HG03097 (cell line): ENCODE results near the gene ID2.

Experiments
- ATAC-seq: cut with Tn5 transposase; IDR thresholded peaks from one replicate; pipeline ENCODE4 v1.9.1; 2021; ENCODE audit not compliant: unreplicated experiment, low FRiP score

The ID2 gene

GRCh38 chr2:8682719-8683667, 1.1 kb downstream of the ID2 start:
- no peak for ATAC-seq

DNA sequence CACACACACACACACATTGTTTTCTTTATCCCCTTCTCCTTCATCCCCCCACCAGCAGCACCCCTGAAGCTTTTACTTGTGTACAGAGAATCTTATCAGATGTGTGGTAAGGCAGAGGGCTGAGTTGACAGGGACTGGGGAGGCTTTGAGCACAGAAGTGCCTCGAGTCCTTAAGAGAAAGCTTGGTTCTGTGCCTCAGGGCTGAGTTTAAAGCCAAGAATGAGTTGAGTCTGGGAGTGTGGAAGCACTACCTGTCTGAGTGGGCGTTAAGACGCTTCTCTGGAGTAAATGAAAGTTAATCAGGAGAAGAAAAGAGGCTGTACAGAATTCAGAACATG, 2.7 kb downstream of the ID2 start:
- no peak for ATAC-seq

- ATAC-seq: no peak
Measured at GRCh38 chr2:8684878-8685696, 3.2 kb downstream of the ID2 start.

- ATAC-seq: peak; percentile 27
Measured at GRCh38 chr2:8685697-8686358, 4.0 kb downstream of the ID2 start.

DNA sequence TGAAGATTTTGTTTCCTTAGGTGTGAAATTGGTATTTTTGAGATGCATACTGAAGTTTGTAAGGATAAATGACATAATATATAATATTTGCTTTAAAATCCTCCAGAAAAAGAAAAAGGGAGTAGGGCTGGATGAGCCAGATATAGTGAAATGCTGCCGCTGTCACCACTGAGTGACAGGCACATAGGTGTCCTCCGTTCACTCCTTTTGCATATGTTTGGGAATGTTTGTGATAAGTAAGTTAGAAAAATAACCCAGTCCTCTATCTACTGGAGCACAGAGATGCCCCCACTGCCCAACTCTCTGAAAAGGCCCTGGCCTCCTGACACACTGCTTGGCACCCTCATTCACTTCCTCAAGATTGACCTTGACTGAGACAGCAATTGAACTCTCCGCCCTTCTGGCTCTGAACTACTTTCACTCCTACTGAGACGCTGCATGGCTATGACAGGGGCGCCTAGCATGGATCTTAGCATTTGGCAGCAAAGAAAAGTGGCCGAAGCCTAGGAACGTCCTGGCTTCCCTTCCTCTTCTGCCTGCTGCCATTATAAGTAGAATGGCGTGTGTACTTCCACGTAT, 10.1 kb downstream of the ID2 start:
- ATAC-seq: no peak

GRCh38 chr2:8692783-8693156, 10.9 kb downstream of the ID2 start:
- ATAC-seq: no peak

DNA sequence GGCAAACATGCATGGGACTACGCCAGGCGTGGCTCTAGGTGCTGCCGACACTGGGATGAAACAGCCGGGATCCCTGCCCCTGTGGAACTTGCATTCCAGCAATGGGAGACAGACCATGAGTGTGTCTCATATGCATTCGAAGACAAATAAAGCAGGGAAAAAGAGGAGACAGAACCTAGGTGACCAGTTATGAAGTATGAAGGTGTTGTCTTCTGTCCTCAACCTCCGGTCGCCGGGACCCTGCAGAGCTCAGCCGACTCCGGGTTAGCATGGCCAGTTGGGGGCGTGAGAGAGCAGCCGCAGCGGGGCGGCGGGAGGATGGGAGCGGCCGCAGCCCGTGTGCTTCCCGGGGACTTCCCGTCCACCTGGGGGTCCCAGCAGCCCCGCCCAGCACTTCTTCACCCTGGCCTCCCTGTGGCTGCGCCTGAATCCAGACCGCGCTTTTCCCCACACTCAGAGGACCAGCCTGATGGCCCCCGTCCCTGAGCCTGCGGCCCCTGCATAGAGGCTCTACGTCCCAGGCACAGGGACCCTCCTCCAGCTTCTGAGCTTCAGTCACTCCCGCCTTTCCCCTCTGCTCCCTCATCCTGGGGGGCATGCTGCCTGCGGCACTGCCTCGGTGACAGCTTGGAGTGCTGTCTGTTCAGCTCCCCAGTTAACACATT, 11.4 kb downstream of the ID2 start:
- no peak for ATAC-seq

- no peak for ATAC-seq
Measured at GRCh38 chr2:8694737-8695136, 12.9 kb downstream of the ID2 start.

DNA sequence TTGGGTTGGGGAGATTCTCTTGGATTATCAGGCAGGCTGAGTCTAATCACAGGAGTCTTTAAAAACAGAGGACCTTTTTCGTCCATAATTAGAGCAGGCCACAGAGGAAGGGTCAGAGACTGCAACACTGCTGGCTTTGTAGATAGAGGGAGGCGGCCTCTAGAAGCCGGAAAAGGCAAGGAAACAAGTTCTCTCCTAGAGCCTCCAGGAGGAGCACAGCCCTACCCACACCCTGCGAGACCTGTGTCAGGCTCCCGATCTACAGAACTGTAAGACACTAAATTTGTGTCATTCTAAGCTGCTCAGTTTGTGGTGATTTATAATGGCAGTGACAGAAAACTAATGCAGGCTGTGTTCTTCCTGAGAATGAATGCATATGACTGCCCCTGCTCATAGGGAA, 15.3 kb downstream of the ID2 start:
- no peak for ATAC-seq

DNA sequence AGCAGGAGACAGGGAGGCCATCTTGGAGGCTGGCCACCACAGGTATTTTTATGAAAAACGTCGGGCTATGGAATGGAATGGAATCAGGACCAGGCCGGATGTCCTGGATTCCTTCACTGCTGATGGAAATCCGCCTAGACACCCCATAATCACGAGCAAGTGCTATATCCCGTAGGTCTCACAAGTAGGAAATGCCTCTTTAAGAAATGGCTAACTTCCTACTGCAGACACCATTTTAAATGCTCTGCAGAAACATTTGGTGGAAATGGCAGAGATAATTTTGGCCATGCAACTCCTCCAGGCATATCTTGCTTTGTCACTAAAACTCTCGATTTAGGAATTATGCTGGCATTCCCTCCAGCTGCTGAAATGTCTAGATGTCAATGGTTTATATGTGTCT, 18.0 kb downstream of the ID2 start:
- no peak for ATAC-seq

DNA sequence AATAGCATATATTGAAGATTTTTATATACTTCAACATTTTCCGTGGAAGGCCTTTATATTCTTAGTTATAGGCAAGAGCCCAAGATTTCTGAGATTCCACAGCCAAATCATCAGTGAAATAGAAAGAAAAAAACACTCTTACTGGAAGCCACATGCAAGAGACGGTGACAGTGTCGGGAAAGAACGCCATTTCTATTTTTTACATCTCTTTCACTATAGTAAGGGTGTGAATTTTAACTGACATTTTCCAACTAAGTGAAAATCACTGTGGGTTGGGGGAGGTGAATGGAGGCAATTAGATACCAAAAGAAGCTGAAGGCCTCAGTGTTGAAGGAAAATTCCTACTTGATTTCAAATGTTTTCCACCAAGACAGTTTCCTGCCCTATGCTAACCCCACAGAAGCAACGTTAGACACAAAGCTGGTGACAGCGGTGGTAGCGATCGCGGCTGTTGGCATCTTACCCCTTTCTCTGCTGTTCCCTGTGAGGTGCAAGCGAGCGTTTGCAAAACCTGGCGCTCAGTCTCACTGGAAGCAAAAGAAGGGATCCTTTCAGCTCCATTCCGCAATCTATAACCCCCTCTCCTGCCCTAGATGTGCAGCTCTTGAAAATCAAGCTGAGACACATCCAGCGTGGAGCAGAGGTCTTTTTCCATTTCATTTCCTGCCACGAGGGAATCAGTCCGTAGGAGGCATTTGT, 20.0 kb downstream of the ID2 start:
- no peak for ATAC-seq

- ATAC-seq: no peak
Measured at GRCh38 chr2:8704906-8705305, 23.1 kb downstream of the ID2 start.

DNA sequence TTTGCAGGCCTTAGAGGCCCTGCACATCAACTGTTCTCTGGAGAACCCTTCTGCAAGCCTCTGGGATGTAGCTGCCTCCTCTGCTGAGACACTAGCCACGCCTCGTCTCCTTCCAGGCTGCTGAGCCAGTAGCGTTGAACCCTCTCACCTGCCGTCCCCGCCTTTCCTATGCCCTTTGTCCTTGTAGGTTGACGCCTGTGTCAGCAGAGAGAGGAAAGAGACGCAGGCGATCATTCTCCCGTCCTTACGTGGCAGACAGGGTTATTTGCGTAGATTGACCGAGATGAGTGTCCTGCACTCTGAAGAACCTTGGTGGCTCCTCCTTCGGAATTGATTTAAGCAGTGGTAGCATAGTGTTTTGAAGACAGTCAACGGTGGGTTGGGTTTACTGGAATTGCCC, 27.8 kb downstream of the ID2 start:
- ATAC-seq: no peak

DNA sequence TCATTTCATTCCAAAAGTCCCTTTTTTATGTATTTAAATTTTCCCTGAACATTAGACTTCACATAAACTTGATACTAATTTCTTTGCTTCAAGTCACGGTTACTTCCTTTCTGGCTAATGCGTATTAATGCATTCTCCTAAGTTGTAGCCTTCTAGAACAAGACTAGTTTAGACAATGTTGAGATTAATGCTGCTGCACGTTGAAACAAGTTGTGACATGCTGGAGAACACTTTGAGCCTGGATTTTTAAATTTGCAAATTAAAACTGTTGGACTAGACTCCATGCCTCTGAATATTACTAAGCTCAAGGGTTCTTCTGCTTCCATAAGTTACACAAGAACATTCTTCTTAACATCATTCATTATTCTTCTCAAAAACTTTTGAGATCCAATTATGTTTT, 29.1 kb downstream of the ID2 start:
- ATAC-seq: no peak

- ATAC-seq: no peak
Measured at GRCh38 chr2:8714283-8714682, 32.4 kb downstream of the ID2 start.

- ATAC-seq: no peak
Measured at GRCh38 chr2:8714971-8715370, 33.1 kb downstream of the ID2 start.

- ATAC-seq: no peak
Measured at GRCh38 chr2:8719528-8719927, 37.7 kb downstream of the ID2 start.

DNA sequence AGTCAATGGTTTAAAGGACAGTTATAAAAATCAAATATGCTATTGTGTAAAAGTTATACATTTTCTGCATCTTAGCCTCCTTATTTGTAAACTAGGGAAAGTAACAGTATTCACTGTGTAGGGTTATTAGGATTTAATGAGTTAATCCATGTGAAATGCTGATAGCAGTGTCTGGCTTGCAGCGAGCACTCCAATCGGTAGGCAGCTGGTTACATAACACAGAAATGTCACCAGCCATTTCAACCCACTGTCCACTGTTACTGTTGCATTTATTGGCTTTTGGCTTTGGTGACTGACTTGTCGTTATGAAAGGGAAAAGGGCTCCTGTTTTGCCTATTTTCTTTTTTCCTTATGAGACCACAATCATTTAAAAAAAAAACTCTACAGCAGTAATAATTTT, 38.9 kb downstream of the ID2 start:
- ATAC-seq: no peak

DNA sequence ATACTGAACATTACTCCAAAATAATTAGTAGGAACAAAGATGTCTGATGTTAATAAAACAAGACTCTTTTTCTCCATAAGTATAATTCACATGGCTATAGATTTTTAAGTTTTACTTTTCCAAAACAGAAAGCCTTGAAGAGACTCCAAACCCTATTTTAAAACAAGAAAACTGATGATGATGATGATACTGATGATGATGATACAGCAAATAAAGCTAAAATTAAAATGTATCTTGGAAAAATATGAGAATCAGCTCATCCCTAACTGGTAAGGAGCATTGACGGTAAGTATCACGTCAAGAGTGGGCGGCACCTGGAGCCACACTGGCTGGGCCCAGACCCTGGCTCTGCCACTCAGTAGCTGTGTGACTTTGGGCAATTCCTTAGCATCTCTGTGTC, 39.6 kb downstream of the ID2 start:
- no peak for ATAC-seq

DNA sequence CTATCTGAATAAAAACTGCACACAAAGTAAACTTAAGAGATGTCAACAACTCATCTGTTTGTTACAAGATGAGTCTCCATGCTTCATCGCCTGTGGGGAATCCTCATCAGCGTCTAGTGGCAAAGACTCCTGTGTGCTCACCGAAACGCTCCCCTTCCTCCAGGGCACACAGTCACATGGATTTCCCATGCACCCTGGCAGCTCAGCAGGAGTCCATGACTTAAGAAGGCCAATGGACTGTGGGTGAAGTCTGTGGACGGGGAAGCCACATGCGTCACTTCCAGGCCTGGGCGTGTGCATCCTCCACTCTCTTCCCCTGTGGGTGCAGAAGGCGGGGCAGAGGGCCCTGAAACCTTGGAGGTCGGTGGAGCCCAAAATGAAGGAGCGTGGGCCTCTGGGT, 41.1 kb downstream of the ID2 start:
- no peak for ATAC-seq
